Vagina (tissue), 2 donors: ENCODE measurements around the gene KCNK10. TPM values are rescaled to one million over a fixed set of nuclear protein-coding genes. Genes with fewer than 3 reads are reported as not detected.

Experiments
- DNase-seq, 2 donors: peaks; one replicate each; pipeline ENCODE4 v3.0.0-alpha.2; 2017; ENCODE audit errors: extremely low spot score in 2 of 2
- H3K27ac ChIP-seq: fragments of 200-600 bp; sonication (generic); one replicate; pipeline ENCODE4 v1.5.1; 2019
- H3K27me3 ChIP-seq: fragments of 200-600 bp; sonication (generic); one replicate; pipeline ENCODE4 v1.5.1; 2019
- H3K36me3 ChIP-seq, 2 donors: fragments of 200-600 bp; sonication (generic); one replicate each; pipeline ENCODE4 v1.5.1; 2017 to 2019
- H3K4me1 ChIP-seq: fragments of 200-600 bp; sonication (generic); one replicate; pipeline ENCODE4 v1.5.1; 2019
- H3K4me3 ChIP-seq, 2 donors: fragments of 200-600 bp; sonication (generic); 1 replicate in 1 of 2; 2 replicates in 1 of 2; pipeline ENCODE4 v1.5.1; 2016 to 2019
- H3K9me3 ChIP-seq: fragments of 200-600 bp; sonication (generic); one replicate; pipeline ENCODE4 v1.5.1; 2019
- CTCF ChIP-seq, 3 experiments: fragments of 450-650 bp in 2 of 3; fragments of 200-600 bp in 1 of 3; sonication (generic) in 1 of 3; IDR thresholded peaks; one replicate each; pipeline ENCODE4 v1.5.1; 2017 to 2019; ENCODE audit warnings: antibody characterized with exemption in 3 of 3, mild to moderate bottlenecking in 2 of 3, moderate library complexity in 2 of 3
- POLR2A ChIP-seq, 2 donors: fragments of 450-650 bp; IDR thresholded peaks; one replicate each; pipeline ENCODE4 v1.6.1; 2017; ENCODE audit warnings: antibody characterized with exemption in 2 of 2, mild to moderate bottlenecking in 2 of 2, moderate library complexity in 2 of 2
- POLR2AphosphoS5 ChIP-seq, 2 donors: sonication (generic); formaldehyde crosslinking; IDR thresholded peaks; one replicate each; pipeline ENCODE4 v1.9.0; 2017; ENCODE audit warnings: antibody characterized with exemption in 2 of 2, mild to moderate bottlenecking in 2 of 2, low read depth in 1 of 2; ENCODE audit not compliant: insufficient read depth in 1 of 2
- intact Hi-C: fragments of 100-400 bp; cut with DNase I; formaldehyde crosslinking; loops from one replicate; pipeline ENCODE4 v1.15.1; 2023
- total RNA-seq: library from RNA; depleted of rRNA; stranded (reverse); fragments of >200 nt; gene quantifications from one replicate; pipeline ENCODE4 v1.2.3, GENCODE V29; 2016

KCNK10 gene
- total RNA-seq, 1 donor from 2014 or later = 0.25 TPM

GRCh38 chr14:88188745-88189416, 134.2 kb downstream of the KCNK10 start:
- H3K4me3 ChIP-seq = no peak overlapping the region
- H3K27ac ChIP-seq = no peak overlapping the region
- intact Hi-C loops = no loop called here

GRCh38 chr14:88185843-88186242, 137.2 kb downstream of the KCNK10 start:
- H3K36me3 ChIP-seq = no peaks in the 10 kb centered on the region
- no peak for DNase-seq
- no peak overlapping the region for H3K4me3 ChIP-seq
- TF ChIP-seq POLR2AphosphoS5 (IDR thresholded peaks at IDR 0.05; ENCODE audit: insufficient read depth in 1 of 2, low read depth in 1 of 2) = no peak
- TF ChIP-seq CTCF (IDR thresholded peaks at IDR 0.05) = no peak
- no peak for TF ChIP-seq POLR2A (IDR thresholded peaks at IDR 0.05)
- H3K9me3 ChIP-seq = no peaks in the 10 kb centered on the region
- no peak overlapping the region for H3K27ac ChIP-seq
- intact Hi-C loops = no loop called here
- H3K27me3 ChIP-seq = no peaks in the 10 kb centered on the region
- H3K4me1 ChIP-seq = peaks cover 6% of the 10 kb centered on the region

More at GRCh38 chr14:88188745-88189416, 134.2 kb downstream of the KCNK10 start:
- Histone ChIP-seq H3K36me3 (no peaks in the 10 kb centered on the region), H3K9me3 (no peaks in the 10 kb centered on the region), H3K4me1 (peaks cover 6% of the 10 kb centered on the region), H3K27me3 (no peaks in the 10 kb centered on the region)
- TF ChIP-seq POLR2AphosphoS5 (IDR thresholded peaks at IDR 0.05; ENCODE audit: insufficient read depth in 1 of 2, low read depth in 1 of 2) (no peak), POLR2A (IDR thresholded peaks at IDR 0.05) (no peak)
- DNase-seq = no peak

DNA sequence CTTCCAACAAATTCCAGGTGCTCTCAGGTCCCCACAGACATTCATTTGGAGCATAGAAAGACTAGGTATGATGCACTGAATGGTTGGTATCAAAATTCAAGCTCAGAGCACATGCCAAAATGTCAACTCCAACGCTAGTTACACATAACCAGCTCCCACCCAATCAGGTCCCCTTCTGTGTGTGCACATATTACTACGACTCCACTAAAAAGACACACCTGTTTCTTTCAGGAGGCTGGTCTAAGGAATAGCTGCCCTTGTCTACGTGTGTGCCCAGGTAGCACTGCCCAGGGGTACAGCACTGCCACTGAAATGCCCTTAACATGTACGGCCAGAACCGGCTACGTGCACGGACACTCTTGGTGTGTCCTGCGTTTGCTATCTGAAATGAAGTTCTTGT, 138.1 kb downstream of the KCNK10 start:
- Histone ChIP-seq H3K27me3 (no peaks in the 10 kb centered on the region), H3K27ac (no peak overlapping the region), H3K4me3 (no peak overlapping the region), H3K4me1 (peaks cover 6% of the 10 kb centered on the region), H3K9me3 (no peaks in the 10 kb centered on the region), H3K36me3 (no peaks in the 10 kb centered on the region)
- no peak for TF ChIP-seq POLR2AphosphoS5 (IDR thresholded peaks at IDR 0.05; ENCODE audit: insufficient read depth in 1 of 2, low read depth in 1 of 2)
- TF ChIP-seq POLR2A (IDR thresholded peaks at IDR 0.05) = no peak
- TF ChIP-seq CTCF (IDR thresholded peaks at IDR 0.05) = no peak
- no peak for DNase-seq
- intact Hi-C loops = no loop called here

GRCh38 chr14:88181072-88181471, 142.0 kb downstream of the KCNK10 start:
- DNase-seq = no peak
- no peak overlapping the region for H3K4me3 ChIP-seq
- H3K36me3 ChIP-seq = no peaks in the 10 kb centered on the region
- no peak for TF ChIP-seq CTCF (IDR thresholded peaks at IDR 0.05)
- no peak for TF ChIP-seq POLR2A (IDR thresholded peaks at IDR 0.05)
- TF ChIP-seq POLR2AphosphoS5 (IDR thresholded peaks at IDR 0.05; ENCODE audit: insufficient read depth in 1 of 2, low read depth in 1 of 2) = no peak
- no peaks in the 10 kb centered on the region for H3K27me3 ChIP-seq
- intact Hi-C loops = no loop called here
- H3K4me1 ChIP-seq = no peaks in the 10 kb centered on the region
- no peak overlapping the region for H3K27ac ChIP-seq
- H3K9me3 ChIP-seq = no peaks in the 10 kb centered on the region

- Histone ChIP-seq H3K36me3 (no peaks in the 10 kb centered on the region), H3K4me3 (no peak overlapping the region), H3K4me1 (no peaks in the 10 kb centered on the region), H3K27me3 (no peaks in the 10 kb centered on the region), H3K27ac (no peak overlapping the region), H3K9me3 (no peaks in the 10 kb centered on the region)
- intact Hi-C loops = no loop called here
- DNase-seq = no peak
- TF ChIP-seq POLR2A (IDR thresholded peaks at IDR 0.05) (no peak), POLR2AphosphoS5 (IDR thresholded peaks at IDR 0.05; ENCODE audit: insufficient read depth in 1 of 2, low read depth in 1 of 2) (no peak)
Measured at GRCh38 chr14:88179716-88180115, 143.4 kb downstream of the KCNK10 start.

- TF ChIP-seq CTCF (IDR thresholded peaks at IDR 0.05) = no peak
- no peak for TF ChIP-seq POLR2A (IDR thresholded peaks at IDR 0.05)
- no peak for TF ChIP-seq POLR2AphosphoS5 (IDR thresholded peaks at IDR 0.05; ENCODE audit: insufficient read depth in 1 of 2, low read depth in 1 of 2)
- H3K4me1 ChIP-seq = no peaks in the 10 kb centered on the region
- H3K27ac ChIP-seq = no peak overlapping the region
- H3K4me3 ChIP-seq = no peak overlapping the region
- H3K9me3 ChIP-seq = peaks cover 5% of the 10 kb centered on the region
- intact Hi-C loops = no loop called here
- no peak for DNase-seq
- H3K36me3 ChIP-seq = no peaks in the 10 kb centered on the region
- H3K27me3 ChIP-seq = no peaks in the 10 kb centered on the region
Measured at GRCh38 chr14:88170333-88170732, 152.7 kb downstream of the KCNK10 start.
